GM13977 (cell line): ENCODE data around the gene VCX2.
"Not testable (repeated sequence)": the region's sequence is repeated elsewhere in the genome, so short reads cannot be mapped to it uniquely, and the experiment has no call there.

ENCODE experiments used
- DNase-seq: peaks from one replicate; pipeline ENCODE4 v3.0.0; 2012; ENCODE audit warnings: low spot score
- CTCF ChIP-seq: IDR thresholded peaks from 2 replicates; pipeline ENCODE4 v1.5.1; 2012; ENCODE audit warnings: mild to moderate bottlenecking, control low read depth; ENCODE audit not compliant: insufficient read depth; ENCODE audit errors: extremely low read depth, missing control alignments
- in situ Hi-C: fragments of 300-500 bp; cut with MboI; formaldehyde crosslinking; loops from one replicate; pipeline ENCODE4 v1.12.0; 2022; ENCODE audit warnings: low sequenced_read_pairs, low pct_unique_long_range_greater_than_20kb, mixed read lengths, inconsistent platforms; ENCODE audit not compliant: unreplicated experiment

Gene VCX2

GRCh38 chrX:8171169-8171568 is at the start of gene VCX2:
Gene VCX2, minus strand, starts transcription at chrX:8171267. Its CDS starts 624 bp downstream, at chrX:8170643.
- DNase-seq, in situ Hi-C loops: not testable (repeated sequence)

GRCh38 chrX:8204943-8205342 is 33.9 kb upstream of the VCX2 start:
- no peak for DNase-seq
- in situ Hi-C loops: no loop called here
- no peak for TF ChIP-seq CTCF

DNA sequence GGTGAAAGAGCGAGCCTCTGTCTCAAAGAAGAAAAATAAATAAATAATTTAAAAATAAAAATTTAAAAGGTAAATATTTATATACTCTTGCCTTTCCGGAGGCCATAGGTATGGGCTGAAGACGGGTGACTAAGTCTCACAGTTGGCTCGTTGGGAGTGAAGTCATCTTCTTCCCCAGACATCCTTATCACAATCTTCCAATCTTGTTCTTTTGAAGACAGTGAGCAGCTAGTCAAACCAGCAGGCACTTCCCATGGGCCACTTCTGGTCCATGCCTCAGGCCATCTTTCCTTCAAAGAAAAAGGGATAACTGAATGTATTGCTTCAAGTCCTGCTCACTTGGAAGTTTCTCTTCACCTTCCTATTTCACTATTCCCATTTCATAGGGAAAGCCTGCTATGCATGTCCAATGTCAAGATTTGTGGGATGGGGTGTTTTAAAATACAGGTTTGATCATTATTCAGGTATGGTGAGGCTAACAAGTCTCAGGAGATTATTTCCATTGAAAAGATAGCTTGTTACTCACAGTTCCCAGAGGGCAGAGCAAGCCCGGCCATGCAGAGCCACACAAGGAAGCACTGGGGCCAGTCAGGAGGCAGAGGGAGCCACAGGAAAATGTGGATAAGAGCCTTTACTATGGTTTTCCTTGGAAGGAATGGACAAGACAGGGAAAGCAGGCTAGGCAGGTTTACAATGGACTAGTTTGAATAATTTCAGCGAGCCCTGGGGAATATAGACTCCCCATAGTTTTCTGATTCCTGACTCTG is 33.3 kb upstream of the VCX2 start:
- no peak for DNase-seq
- in situ Hi-C loops: no loop called here
- no peak for TF ChIP-seq CTCF

- DNase-seq: no peak
- in situ Hi-C loops: no loop called here
- TF ChIP-seq CTCF: no peak
Measured at GRCh38 chrX:8201896-8202331, 30.8 kb upstream of the VCX2 start.

DNA sequence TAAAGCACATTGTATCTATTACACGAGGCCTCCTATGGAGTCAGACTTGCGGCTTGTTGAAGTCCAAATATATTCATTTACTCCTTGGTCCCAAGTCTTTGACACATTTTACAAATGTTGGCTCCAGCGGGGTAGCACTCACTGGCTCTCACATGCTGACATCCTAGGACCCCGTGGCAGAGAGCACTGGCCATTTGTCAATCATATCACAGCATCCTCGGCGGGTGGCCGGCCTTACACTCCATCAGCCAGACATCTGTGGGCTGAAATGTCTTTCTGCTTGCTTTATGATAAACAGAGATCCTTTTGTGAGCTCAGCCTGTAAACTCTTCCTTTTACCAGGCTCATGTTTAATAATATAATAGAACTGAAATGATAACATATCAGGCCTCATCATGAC is 25.7 kb upstream of the VCX2 start:
- DNase-seq: no peak
- TF ChIP-seq CTCF: no peak
- in situ Hi-C loops: no loop called here

GRCh38 chrX:8194216-8194615 is 23.1 kb upstream of the VCX2 start:
- no peak for DNase-seq
- TF ChIP-seq CTCF: no peak
- in situ Hi-C loops: no loop called here

GRCh38 chrX:8192276-8192675 is 21.2 kb upstream of the VCX2 start:
- no peak for DNase-seq
- in situ Hi-C loops: no loop called here
- no peak for TF ChIP-seq CTCF
